Activated CD4-positive, CD25-positive, alpha-beta regulatory T cell treated with anti-CD3 and anti-CD28 coated beads, Interleukin-2, amount 50 U/mL, for 16 hours (primary cell): ENCODE data around the gene MIDN.

Experiments
- DNase-seq: peaks from one replicate; pipeline ENCODE4 v3.0.0-alpha.2; 2020; ENCODE audit warnings: low read depth, low spot score

The MIDN gene

DNA sequence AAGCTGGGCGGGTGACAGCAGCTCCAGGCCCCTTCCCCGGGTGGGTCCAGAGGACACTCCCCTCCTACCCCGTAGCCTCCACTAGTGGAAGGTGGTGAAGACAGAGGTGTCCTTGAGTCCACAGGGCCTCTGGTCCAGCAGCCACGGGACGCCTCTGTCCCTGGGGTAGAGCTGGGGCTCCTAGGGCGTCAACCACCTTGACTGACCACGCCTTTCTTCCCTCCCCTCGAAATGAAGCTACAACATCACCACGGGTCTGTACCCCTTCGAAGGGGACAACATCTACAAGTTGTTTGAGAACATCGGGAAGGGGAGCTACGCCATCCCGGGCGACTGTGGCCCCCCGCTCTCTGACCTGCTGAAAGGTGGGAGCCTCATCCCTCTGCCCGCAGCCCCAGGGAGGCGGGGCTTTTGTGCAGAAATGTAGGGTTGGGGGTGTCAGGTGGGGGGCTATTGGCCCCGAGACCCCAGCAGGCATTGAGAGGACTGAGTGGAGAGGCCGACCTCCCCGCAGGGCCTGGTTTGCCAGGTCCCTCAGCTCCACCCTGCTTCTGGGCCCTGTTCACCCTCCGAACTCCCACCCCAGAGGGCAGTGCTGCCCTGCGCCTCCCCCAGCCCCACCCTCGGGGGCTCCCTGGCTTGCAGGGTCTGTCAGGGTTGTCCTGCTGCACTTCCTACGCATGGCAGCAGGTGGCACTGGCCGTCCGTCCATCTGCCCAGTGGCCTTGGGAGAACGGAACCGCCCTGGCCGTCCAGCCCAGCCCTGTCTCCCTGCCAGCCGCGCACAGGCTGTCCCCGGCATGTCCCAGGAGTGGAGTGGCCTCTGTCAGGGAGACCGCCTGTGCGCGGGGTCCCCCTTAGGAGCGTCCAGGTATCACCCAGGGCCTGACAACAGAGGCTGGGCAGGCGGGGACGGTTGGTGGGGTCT is 27.1 kb upstream of the MIDN start:
- no peak for DNase-seq

DNA sequence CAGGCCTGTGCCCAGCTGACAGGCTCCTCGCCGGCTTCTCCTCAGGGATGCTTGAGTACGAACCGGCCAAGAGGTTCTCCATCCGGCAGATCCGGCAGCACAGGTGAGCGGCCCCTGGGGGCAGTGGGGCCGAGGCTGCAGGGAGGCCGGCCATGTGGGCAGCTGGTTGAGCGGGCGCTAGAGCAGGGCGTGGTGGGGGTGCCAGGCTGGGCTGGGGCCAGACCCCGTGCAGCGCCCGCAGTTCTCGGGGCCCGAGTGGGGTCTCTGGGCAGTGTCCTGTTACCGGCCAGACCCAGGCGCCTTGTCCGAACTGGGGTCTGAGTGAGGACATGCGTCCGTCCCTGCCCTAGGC is 26.5 kb upstream of the MIDN start:
- DNase-seq: no peak

DNA sequence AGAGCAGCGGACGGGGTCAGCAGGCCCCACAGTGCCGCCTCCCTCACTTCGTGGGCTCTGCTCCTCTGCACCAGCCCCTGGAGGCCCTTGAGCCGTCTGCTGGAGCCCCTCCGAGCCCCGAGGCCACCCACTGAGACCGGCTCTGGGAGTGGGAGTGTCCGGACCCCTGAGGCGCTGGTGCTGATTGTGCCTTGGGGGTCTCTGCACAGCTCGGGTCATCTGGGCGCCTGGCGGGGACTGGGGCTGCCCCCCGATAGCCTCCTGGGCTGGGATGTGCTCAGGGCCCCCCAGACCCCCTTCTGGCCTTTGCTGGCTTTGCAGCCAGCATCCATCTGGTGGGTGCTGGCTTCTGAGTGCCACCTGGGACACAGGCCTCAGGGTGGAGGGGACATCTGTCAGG is 26.0 kb upstream of the MIDN start:
- DNase-seq: no peak

DNA sequence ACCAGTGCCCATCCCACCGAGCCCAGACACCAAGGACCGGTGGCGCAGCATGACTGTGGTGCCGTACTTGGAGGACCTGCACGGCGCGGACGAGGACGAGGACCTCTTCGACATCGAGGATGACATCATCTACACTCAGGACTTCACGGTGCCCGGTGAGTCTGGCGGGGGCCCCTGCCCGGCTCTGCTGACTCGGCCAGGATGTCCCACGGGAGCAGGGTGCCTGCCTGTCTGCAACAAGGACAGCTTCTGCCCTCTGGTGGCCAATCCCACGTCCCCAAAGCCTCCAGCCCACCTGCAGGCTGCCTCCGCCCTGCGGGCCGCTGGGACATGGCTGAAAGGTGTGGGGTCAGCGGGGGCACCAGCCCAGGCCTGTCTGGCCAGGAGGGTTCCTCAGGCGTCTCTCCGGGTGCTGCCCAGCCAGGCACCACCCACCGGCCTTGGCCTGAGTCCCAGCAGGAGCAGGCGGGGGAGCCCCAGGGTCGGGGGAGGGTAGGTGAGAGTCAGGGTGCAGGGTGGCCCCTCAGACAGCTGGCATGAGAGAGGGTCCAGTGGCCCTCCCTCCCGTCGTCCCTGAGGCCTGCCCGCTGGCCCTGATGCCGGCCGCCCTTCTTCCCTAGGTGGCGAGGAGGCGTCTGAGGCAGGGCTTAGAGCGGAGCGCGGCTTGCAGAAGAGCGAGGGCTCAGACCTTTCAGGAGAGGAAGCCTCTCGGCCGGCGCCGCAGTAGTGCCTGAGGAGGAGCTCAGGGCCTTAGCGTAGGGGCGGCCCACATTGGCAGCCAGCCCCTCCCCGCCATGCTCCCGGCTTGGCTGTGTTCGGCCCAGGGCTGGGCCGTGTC is 25.1 kb upstream of the MIDN start:
- DNase-seq: no peak

DNA sequence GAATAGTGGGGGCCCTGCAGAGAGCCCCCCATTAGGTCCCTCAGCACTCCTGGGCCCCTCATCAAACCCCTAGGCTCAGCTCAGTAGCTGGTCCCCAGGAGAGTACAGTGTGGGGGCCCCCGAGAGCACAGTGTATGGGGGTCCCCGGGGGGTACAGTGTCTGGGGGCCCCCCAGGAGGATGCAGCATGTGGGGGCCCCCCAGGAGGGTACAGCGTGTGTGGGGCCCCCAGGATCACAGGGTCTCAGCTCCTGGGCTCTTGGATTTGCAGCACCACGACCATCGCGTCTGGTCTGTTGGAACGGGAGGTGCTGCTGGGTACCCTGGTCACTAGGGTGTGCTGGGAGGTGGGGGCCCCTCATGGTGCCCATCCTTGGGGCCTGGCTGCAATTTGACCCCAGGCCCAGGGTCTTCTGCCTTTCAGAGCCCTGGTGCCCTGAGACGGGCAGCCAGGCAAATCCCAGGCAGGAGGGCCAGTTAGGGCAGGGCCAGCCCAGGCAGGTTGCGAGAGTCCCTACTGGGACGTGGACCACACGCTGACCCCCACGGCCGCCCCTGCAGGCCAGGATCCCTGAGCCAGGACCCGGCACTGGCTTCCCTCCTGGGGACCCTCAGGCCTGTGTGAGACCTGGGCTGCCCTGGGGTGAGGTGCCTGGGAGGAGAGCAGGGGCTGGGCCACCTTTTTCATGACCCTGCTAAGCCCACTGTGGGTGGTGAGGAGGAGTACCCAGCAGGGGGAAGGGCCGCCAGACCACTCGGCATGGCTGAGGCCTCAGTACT is 24.1 kb upstream of the MIDN start:
- no peak for DNase-seq

DNA sequence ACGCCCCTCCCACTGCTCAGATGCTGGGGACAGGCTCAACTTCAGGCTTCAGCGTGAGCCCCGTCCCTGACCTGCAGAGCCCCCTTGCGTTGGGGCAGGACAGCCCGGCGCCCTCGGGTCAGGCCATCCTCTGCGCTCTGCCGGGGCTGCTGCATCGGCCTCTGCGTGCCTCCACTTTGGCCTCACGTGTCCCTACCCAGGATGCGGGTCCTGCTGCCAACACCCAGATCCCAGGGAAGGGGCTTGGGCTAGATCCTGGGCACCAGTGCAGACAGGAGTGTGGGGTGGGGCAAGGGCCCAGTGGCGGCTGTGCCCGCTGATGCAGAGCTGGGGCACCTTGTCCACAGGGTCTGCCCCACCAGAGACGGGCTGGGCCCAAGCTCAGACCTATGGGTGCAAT is 23.5 kb upstream of the MIDN start:
- DNase-seq: no peak

DNA sequence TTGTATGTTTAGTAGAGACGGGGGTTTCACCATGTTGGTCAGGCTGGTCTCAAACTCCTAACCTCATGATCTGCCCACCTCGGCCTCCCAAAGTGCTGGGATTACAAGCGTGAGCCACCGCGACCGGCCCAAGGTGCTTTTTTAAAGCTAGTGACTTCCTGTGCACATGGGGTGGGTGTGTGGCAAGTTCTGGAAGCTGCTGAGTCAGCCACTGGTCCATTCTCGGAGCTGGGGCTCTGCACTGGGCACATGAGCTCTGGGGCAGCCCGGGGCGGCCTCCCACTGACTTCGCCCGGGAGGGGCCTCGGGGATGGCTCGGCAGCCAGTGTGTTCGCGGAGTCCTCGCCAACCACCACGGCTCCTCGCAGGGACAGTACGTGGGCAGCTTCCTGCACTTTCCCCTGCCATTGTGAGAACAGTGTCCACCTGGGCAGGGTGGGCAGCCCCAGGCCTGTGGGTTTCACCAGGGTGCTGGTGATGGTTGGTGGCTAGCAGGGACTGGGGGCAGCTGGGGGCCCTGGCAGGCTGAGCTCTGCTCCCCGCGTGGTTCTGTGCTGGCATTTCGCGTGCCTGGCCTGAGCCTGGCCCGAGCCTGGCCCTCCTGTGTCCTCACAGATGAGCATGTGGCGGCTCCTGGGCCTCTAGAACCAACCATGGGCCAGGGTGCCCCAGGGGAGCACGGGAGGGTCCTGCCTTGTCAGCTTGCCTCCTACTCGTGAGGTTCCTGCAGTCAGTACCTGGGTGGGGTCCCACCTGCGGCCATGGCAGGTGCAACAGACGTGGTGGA is 22.8 kb upstream of the MIDN start:
- no peak for DNase-seq

DNA sequence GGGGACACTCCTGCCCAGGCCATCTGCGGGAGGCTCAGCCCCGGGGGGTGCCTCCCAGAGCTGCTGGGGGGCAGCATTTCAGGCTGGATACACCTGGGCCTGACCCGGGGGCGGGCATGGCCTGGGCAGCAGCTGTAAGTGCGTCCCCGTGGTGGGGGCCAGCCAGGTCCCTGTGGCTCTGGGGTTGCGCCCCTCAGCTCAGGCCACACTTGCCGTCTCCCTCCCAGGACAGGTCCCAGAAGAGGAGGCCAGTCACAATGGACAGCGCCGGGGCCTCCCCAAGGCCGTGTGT is 22.2 kb upstream of the MIDN start:
- no peak for DNase-seq

DNA sequence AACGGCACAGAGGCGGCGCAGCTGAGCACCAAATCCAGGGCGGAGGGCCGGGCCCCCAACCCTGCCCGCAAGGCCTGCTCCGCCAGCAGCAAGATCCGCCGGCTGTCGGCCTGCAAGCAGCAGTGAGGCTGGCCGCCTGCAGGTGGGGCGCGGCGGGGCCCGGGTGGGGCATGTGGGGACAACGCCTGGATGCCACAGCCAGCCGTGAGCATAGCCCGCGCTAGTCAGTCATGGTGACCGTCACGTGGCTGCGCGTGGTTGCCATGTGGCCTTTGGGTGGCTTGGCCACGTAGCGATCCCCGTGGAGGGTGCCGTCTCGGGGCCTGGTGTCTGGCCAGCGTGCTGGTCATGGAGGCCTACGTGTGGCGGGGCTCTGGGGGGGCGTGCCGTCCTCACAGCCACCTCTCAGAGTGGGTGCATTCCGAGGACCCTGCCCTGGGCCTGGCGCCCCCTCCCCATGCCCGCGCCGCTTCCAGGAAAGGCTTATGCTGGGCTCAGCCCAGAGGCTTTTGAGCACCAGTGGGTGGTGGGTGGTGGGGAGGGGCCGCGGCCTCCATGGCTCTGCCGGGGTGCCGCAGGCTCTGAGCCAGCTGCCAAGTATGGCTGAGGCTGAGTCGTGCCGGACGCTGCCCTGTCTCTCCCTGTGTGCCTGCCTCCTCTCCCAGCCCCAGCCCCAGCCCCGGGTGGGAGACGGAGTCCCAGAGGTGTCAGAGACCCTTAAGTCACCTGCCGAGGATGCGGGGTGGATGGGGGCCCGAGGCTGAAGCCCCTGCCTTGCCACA is 21.7 kb upstream of the MIDN start:
- DNase-seq: no peak

DNA sequence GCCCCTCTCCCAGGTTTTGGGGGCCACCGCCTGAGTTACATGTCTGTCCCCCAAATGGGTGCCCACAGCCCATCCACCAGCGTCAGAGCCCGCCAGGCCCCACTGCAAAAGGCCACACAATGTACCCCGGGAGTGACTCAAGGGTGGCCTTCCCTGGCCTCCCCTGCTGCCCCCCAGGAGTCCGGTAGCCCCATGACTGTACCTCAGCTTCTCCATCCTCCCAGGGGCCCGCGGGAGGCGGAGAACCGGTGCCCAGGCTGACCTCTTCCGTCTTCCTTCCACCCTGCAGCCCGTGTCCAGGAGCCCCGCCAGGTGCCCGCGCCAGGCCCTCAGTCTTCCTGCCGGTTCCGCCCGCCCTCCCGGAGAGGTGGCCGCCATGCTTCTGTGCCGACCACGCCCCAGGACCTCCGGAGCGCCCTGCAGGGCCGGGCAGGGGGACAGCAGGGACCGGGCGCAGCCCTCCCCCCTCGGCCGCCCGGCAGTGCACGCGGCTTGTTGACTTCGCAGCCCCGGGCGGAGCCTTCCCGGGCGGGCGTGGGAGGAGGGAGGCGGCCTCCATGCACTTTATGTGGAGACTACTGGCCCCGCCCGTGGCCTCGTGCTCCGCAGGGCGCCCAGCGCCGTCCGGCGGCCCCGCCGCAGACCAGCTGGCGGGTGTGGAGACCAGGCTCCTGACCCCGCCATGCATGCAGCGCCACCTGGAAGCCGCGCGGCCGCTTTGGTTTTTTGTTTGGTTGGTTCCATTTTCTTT is 20.9 kb upstream of the MIDN start:
- DNase-seq: no peak

DNA sequence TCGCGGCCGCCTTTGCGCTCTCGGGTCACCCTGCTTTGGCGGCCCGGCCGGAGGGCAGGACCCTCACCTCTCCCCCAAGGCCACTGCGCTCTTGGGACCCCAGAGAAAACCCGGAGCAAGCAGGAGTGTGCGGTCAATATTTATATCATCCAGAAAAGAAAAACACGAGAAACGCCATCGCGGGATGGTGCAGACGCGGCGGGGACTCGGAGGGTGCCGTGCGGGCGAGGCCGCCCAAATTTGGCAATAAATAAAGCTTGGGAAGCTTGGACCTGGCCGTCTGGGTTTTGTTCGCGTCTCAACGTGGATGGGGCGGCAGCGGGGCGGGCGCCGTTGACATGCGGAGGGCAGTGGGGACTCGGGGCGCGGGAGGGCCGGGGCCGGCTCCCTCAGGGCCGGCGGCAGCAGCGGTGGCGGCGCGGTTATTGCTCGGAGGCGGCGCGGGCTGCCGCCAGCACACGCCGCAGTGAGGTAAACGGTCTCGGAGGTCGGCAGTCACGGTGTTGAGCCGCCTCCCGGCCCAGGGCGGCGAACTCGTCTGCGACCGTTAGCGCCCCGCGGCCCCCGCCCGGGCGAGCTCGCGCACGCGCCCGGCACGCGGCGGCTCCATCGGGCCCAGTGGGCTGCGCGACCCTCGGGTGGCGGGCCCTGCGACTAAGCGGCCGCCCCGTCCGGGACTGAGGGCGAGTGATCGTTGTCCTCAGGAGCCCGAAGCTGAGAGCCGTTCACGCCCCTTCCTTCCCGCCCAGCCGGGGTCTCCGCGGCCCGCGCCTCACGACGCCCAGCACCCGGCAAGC is 20.0 kb upstream of the MIDN start:
- no peak for DNase-seq

DNA sequence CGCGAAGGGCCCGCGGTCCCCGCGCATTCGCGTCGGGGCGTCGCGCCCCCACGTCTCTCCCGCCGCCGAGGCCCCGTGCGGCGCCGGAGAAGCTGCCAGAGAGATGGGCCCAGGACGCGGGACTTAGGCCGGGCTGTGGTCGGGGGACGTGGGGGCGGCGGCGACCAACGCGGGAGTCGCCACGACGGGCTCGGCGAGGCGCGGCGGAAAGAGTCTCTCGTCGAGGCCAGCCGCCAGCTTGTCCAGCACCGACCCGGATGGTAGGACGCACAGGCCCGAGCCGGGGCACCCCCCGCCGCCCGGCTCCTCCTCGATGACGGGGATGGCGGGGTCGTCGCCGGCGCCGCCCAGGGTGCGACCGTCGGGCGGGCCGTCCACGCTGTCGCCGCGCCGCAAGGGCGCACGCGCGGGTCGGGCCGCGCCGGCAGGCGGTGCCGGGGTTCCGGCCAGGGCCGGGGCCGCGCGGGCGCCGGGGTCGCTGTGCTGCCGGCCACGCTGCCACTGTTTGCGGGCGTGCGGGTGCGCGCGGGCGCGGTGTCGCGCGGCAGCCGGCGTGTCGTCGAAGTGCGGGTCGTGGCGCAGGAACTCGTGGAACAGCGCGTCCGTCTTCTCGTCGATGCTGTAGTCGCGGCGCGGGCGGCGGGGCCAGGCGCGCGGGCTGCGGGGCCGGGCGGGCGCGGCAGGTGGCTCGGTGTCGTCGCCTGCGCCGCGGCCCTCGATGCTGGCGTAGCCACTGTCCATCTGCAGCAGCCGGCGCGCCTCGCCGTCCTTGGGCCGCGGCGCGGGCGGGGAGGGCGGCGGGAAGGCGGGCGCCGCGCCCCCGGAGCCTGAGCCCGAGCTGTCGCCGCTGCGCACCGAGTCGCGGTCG is 19.1 kb upstream of the MIDN start:
- DNase-seq: no peak

DNA sequence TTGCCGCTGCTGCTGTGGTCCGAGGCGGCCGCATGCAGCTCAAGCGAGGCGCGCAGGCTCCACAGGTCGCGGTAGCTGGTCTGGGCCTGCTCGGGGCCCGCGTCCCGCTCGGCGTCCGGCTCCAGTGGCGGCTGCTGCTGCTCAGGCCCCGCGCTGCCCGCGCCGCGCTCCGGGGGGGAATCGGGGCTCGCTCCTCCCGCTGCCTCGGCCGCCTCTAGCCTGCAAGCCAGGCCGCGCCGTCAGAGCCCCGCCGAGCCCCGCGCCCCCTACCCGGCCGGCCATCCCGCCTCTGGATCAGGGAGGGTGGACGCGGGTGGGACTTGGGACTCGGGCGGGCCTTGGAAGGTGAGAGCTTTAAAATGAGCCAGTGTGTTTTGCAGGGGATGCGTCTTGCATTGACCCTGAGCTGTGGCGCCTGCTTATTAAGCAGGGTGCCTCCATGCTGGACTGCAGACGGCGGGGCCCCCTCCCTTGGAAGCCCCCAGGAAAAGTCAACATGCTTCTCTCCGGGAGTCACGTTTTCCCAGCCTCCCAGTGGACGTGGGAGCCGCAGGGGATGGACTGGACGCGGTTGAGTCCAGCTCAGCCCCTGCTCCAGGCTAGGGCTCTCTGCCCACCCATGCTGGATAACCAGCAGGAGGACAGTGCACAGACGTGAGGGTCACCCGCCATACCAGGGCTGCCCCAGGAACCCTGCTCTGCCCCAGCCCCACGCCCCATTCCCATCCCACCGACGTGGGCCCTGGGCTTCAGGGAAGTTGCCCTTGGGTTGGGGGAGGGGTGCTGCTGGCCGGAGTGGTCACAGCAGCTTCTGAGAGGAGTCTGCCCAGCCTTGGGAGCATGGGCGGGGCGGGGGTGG is 18.2 kb upstream of the MIDN start:
- no peak for DNase-seq

DNA sequence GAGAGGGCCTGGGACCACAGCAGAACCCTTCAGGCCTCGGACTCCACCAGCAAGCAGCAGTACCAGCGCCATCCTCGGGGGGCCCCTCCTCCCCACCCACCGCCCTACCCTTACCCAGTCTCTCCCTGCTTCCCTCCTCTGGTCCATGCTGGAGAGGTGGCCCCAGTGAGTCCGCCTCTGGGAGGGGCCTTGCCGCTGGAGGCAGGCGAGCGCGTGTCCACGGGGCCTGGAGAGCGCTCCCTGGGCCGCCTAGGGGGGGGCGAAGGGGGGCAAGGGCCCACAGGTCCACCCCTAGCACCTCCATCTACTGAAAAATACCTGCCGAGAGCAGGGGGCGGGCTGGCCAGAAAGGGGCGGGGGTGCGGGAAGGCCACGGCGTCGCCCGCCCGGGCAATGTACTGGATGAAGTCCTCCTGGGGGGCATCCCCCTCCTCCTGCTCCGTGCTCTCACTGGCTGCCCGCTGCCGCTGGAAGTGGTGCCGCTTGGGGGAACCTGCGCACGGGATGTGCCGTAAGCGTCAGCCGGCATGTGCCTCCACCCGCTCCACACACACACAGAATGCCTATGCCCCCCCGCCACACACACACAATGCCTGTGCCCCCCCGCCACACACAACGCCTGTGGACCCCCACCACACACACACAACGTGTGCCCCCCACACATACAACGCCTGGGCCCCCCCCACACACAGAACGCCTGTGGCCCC is 17.4 kb upstream of the MIDN start:
- no peak for DNase-seq

DNA sequence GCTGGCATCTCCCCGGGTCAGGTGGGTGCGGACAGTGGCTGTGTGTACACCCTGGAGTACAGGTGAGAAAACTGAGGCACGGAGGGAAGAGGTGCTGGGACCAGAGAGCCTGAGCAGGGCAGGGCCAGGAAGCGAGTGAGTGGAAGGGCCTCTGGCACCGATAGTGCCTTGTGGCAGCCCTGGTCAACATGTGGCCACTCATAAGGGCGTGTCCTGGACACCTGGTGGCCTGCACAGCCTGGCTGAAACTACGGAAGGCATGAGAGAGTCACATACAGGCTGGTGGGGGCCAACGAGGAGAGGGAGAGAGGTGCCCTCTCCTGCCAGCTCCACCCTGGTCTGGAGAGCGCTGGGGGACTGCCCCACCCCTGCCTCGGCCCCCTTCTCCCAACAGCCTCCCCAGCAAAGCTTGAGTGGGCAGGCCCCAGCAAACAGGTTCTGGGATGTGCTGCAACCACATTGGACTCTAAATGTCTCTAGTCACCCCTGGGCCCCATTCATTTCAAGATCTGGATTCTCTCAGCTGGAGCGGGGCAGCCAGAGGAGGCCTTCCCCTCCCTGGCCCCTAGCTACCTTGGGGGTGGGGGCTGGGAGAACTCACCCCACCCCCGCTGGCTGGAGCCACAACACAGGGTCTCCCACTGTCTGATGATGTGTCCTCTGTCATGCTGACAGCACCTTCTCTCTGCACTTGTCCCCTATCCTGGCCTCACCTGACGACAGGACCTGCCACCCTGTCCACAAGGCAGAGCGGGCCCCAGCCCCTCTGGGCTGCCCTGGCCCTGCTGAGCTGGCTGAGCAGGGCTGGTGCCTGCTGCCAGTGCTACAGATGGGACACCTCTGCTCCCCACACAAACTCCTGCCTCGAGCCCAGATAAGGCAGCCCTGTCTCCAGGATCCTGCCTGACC is 16.4 kb upstream of the MIDN start:
- DNase-seq: no peak

DNA sequence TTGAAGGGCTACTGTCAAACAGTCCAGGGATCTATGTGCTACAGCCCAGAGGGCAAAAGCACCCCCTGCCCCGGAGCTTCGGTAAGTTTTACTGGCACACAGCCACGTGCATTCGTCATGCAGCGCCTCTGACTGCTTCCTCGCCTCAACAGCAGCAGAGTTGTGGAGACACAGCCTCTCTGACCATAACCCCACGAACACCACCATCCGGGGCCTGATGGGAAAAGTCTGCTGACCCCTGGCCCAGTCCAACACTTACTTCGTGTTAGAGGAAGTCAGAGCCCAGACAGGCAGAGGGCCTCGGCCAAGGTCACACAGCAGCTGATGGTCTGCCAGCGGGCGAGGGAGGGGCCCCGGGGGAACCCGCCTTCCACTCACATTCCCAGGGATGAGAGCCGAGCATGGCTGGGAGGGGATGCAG is 15.7 kb upstream of the MIDN start:
- DNase-seq: no peak
